GM23338 (cell line): ENCODE results near the gene NCKAP5. TPM values are rescaled to one million over a fixed set of nuclear protein-coding genes. Genes with fewer than 3 reads are reported as not detected.

Source experiments
- ATAC-seq: fragments of 200-7000 bp; cut with Tn5 transposase; 3 replicates; pipeline ENCODE4 v1.9.1; 2020
- DNase-seq: peaks from one replicate; pipeline ENCODE4 v3.0.0-alpha.2; 2015; ENCODE audit warnings: low spot score
- H2AFZ ChIP-seq: fragments of 200-600 bp; sonication (generic); 2 replicates; pipeline ENCODE4 v1.8.0; 2016; ENCODE audit warnings: antibody characterized with exemption, mild to moderate bottlenecking, moderate library complexity
- H3F3A ChIP-seq: fragments of 200-600 bp; sonication (generic); replicated peaks from 2 replicates; pipeline ENCODE4 v1.8.0; 2017; ENCODE audit warnings: antibody characterized with exemption, mixed run types, low read depth
- H3K27ac ChIP-seq: fragments of 200-600 bp; sonication (generic); 2 replicates; pipeline ENCODE4 v1.6.1; 2016; ENCODE audit warnings: low read depth
- H3K27me3 ChIP-seq: fragments of 200-600 bp; sonication (generic); 2 replicates; pipeline ENCODE4 v1.8.0; 2016; ENCODE audit warnings: mild to moderate bottlenecking, mixed run types, moderate library complexity; ENCODE audit not compliant: insufficient read depth
- H3K36me3 ChIP-seq: fragments of 200-600 bp; sonication (generic); 2 replicates; pipeline ENCODE4 v1.8.0; 2016; ENCODE audit warnings: mild to moderate bottlenecking; ENCODE audit not compliant: insufficient read depth
- H3K4me1 ChIP-seq: fragments of 200-600 bp; sonication (generic); 2 replicates; pipeline ENCODE4 v1.8.0; 2016; ENCODE audit warnings: mild to moderate bottlenecking, moderate library complexity; ENCODE audit not compliant: insufficient read depth
- H3K4me2 ChIP-seq: fragments of 200-600 bp; sonication (generic); 2 replicates; pipeline ENCODE4 v1.7.1; 2017; ENCODE audit warnings: mixed run types
- H3K4me3 ChIP-seq: fragments of 200-600 bp; sonication (generic); 2 replicates; pipeline ENCODE4 v1.6.1; 2016; ENCODE audit warnings: mixed run types
- H3K79me2 ChIP-seq: fragments of 200-600 bp; sonication (generic); replicated peaks from 2 replicates; pipeline ENCODE4 v1.8.0; 2017; ENCODE audit warnings: mild to moderate bottlenecking; ENCODE audit not compliant: insufficient read depth
- H3K9me2 ChIP-seq: fragments of 200-600 bp; sonication (generic); 2 replicates; pipeline ENCODE4 v1.8.0; 2017; ENCODE audit not compliant: insufficient read depth
- H4K20me1 ChIP-seq: fragments of 200-600 bp; sonication (generic); replicated peaks from 2 replicates; pipeline ENCODE4 v1.8.0; 2017; ENCODE audit warnings: mild to moderate bottlenecking; ENCODE audit not compliant: insufficient read depth
- H3K27ac Mint-ChIP-seq: 2 replicates; pipeline ENCODE4 v1.8.0; 2020; ENCODE audit warnings: inconsistent platforms, mild to moderate bottlenecking, moderate library complexity, mixed read lengths
- H3K27me3 Mint-ChIP-seq: 3 replicates; pipeline ENCODE4 v1.8.0; 2022; ENCODE audit warnings: low read depth, mild to moderate bottlenecking, moderate library complexity, mixed read lengths, inconsistent platforms; ENCODE audit not compliant: insufficient read depth, poor library complexity
- H3K36me3 Mint-ChIP-seq: 3 replicates; pipeline ENCODE4 v1.8.0; 2021; ENCODE audit warnings: low read depth, mild to moderate bottlenecking, inconsistent platforms, moderate library complexity, mixed read lengths
- H3K4me1 Mint-ChIP-seq: 3 replicates; pipeline ENCODE4 v1.8.0; 2020; ENCODE audit warnings: mild to moderate bottlenecking, inconsistent platforms, mixed read lengths
- H3K4me3 Mint-ChIP-seq: 3 replicates; pipeline ENCODE4 v1.8.0; 2021; ENCODE audit warnings: moderate library complexity, mild to moderate bottlenecking, inconsistent platforms, mixed read lengths
- H3K9me3 Mint-ChIP-seq: 3 replicates; pipeline ENCODE4 v1.8.0; 2020; ENCODE audit warnings: moderate library complexity, mild to moderate bottlenecking, inconsistent platforms, mixed read lengths
- CREB1 ChIP-seq: fragments of 250-450 bp; sonication (Bioruptor Pico); IDR thresholded peaks from 2 replicates; pipeline ENCODE4 v1.5.0; 2020; ENCODE audit warnings: low read depth, mild to moderate bottlenecking, moderate library complexity
- CTCF ChIP-seq, 2 experiments: fragments of 200-600 bp in 1 of 2; sonication (generic) in 1 of 2; conservative IDR thresholded peaks; 2 replicates each; pipeline versions ENCODE4 v1.5.1 to v1.6.1; 2016 to 2017; ENCODE audit warnings: antibody characterized with exemption in 2 of 2, low read depth in 2 of 2, mild to moderate bottlenecking in 2 of 2, moderate library complexity in 1 of 2
- EZH2 ChIP-seq: fragments of 200-600 bp; sonication (generic); IDR thresholded peaks from one replicate; pipeline ENCODE4 v1.8.0; 2017; ENCODE audit warnings: antibody characterized with exemption, mild to moderate bottlenecking, low read depth; ENCODE audit not compliant: unreplicated experiment
- EZH2phosphoT487 ChIP-seq: fragments of 200-600 bp; sonication (generic); IDR thresholded peaks from one replicate; pipeline ENCODE4 v1.8.1; 2018; ENCODE audit warnings: antibody characterized with exemption; ENCODE audit not compliant: unreplicated experiment
- JUNB ChIP-seq: IDR thresholded peaks from one replicate; pipeline ENCODE4 v1.6.1; 2016; ENCODE audit warnings: antibody characterized with exemption; ENCODE audit not compliant: unreplicated experiment
- NANOG ChIP-seq: IDR thresholded peaks from 2 replicates; pipeline ENCODE4 v1.6.1; 2016; ENCODE audit warnings: antibody characterized with exemption, borderline replicate concordance
- POLR2AphosphoS5 ChIP-seq: IDR thresholded peaks from 2 replicates; pipeline ENCODE4 v1.6.1; 2016; ENCODE audit warnings: antibody characterized with exemption, low read depth
- REST ChIP-seq: IDR thresholded peaks from one replicate; pipeline ENCODE4 v1.6.1; 2018; ENCODE audit warnings: antibody characterized with exemption; ENCODE audit not compliant: unreplicated experiment
- STAT1 ChIP-seq: IDR thresholded peaks from one replicate; pipeline ENCODE4 v1.6.1; 2016; ENCODE audit warnings: antibody characterized with exemption; ENCODE audit not compliant: unreplicated experiment
- ZNF114 ChIP-seq: fragments of 250-450 bp; sonication (Bioruptor Pico); IDR thresholded peaks from 2 replicates; pipeline ENCODE4 v1.5.0; 2020; ENCODE audit warnings: mild to moderate bottlenecking, moderate library complexity
- ZNF331 ChIP-seq: fragments of 250-450 bp; sonication (Bioruptor Pico); IDR thresholded peaks from 2 replicates; pipeline ENCODE4 v1.5.0; 2020; ENCODE audit warnings: low read depth, mild to moderate bottlenecking, moderate library complexity
- ZNF462 ChIP-seq: fragments of 250-450 bp; sonication (Bioruptor Pico); IDR thresholded peaks from 2 replicates; pipeline ENCODE4 v1.5.0; 2020; ENCODE audit warnings: mild to moderate bottlenecking, moderate library complexity
- polyA plus RNA-seq: library from polyadenylated mRNA; unstranded; fragments of >200 nt; fragmentation: Nextera tagmentation; extraction: Ambion mirVana; gene quantifications from 2 replicates; pipeline ENCODE4 v1.2.1, GENCODE V29; 2016
- total RNA-seq: library from RNA; depleted of rRNA; stranded (reverse); fragments of >200 nt; shearing (Covaris generic); gene quantifications from 2 replicates; pipeline ENCODE4 v1.2.3, GENCODE V29; 2014

Gene NCKAP5
- total and polyA plus RNA-seq, 2 experiments from 2014 or later = 0.34 to 0.73 TPM

- ATAC-seq (no peak), DNase-seq (no peak)
- Mint-ChIP-seq H3K9me3 (no peaks in the 10 kb centered on the region), H3K27ac (no peak overlapping the region), H3K4me1 (no peaks in the 10 kb centered on the region), H3K36me3 (no peaks in the 10 kb centered on the region), H3K27me3 (peaks cover 2% of the 10 kb centered on the region), H3K4me3 (no peak overlapping the region)
- TF ChIP-seq ZNF331 (CRISPR knock-in tag) (no peak), POLR2AphosphoS5 (no peak), NANOG (no peak), JUNB (no peak), CREB1 (no peak), EZH2phosphoT487 (no peak), STAT1 (no peak), ZNF114 (CRISPR knock-in tag) (no peak), CTCF (conservative IDR thresholded peaks at IDR 0.05; ENCODE audit: low read depth in 2 of 2) (no peak), ZNF462 (no peak), REST (no peak), EZH2 (no peak)
- Histone ChIP-seq H3K36me3 (no peaks in the 10 kb centered on the region), H3K27ac (no peak overlapping the region), H3K4me1 (no peaks in the 10 kb centered on the region), H3K79me2 (no peaks in the 10 kb centered on the region), H3K4me3 (no peak overlapping the region), H4K20me1 (no peaks in the 10 kb centered on the region), H3K27me3 (no peaks in the 10 kb centered on the region), H3F3A (no peaks in the 10 kb centered on the region), H2AFZ (no peak overlapping the region), H3K4me2 (no peak overlapping the region), H3K9me2 (no peaks in the 10 kb centered on the region)
Measured at GRCh38 chr2:133231264-133231663, 337.0 kb downstream of the NCKAP5 start.
